GM18867 (cell line): ENCODE data around the gene PDE11A.

Experiments
- ATAC-seq: cut with Tn5 transposase; IDR thresholded peaks from one replicate; pipeline ENCODE4 v1.9.1; 2021; ENCODE audit warnings: mild to moderate bottlenecking, moderate library complexity; ENCODE audit not compliant: unreplicated experiment

PDE11A gene

DNA sequence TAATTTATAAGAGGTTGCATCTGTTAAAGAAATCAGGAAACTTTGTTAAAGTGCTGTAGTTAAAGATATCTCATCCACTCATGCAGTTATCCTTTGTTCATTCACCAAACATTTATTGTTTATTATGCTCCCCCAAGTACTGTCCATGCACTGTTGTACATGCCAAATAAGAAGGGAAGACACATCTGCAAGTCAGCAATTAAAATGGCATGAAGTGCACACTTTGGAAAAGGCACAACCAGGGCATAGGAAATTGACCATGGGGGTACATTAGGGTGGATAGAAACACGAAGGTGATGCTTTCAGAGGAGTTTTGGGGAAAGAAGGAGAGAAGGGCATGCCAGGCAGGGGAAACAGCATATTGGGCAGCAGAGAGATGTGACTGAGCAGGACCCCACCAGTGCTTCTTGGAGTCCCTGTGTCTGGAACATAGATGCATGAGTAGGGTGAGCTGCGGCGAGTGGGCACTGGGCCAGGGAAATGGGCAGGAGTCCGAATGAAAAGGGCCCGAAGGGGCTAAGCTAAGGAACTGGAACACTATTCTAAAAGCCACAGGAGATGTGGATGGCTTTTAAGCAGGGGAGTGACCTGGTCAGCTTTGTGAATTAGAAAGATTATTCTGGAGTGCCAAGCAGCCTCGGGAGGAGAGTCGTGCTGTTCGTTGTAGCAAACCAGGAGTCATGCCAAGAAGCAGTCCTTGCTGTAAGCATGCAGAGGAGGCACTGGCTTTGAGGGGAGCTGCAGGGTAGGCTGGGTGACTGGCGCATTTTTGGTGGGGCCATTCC is 363.7 kb downstream of the PDE11A start:
- ATAC-seq = no peak

DNA sequence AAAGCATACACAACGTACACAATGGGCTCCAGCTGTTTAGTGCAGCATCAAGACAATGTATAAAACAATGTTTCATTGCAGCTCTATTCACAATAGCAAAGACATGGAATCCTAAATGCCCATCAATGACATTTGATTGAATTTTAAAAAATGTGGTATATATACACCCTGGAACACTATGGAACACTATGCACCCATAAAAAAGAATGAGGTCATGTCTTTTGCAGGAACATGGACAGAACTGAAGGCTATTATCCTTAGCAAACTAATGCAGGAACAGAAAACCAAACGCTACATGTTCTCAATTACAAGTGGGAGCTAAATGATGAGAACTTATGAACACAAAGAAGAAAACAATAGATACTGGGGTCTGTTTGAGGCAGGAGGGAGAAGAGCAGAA is 364.5 kb downstream of the PDE11A start:
- no peak for ATAC-seq

DNA sequence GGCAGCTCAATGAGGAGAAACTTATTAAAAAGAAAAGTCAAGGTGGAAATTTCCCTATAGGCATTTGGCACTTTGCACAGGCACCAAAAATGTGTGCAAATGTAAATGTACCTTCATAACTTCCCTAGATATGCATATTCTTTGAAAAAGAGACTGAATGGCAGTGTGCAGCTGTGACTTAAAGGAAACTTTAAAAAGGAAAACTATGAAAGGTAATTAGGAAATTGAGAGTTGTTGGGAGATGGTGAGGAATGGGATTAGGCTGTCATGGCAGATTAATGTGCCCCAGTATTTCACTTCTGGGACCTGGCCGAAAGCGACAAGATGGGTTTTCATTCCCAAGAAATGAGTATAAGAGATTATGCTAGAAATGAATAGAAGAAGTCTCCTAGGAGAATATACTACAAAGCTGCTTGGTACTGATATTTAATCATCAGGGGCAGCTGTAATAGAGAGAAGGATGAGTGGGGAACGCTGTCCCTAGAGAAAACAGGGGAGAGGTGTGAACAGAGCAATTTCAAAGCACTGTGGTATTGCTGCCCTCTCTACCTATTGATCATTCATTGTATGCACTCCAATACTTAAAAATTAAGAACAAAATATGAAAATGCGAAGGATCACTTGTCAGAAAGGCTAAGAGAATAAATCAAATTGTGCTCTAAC is 366.9 kb downstream of the PDE11A start:
- ATAC-seq = no peak

DNA sequence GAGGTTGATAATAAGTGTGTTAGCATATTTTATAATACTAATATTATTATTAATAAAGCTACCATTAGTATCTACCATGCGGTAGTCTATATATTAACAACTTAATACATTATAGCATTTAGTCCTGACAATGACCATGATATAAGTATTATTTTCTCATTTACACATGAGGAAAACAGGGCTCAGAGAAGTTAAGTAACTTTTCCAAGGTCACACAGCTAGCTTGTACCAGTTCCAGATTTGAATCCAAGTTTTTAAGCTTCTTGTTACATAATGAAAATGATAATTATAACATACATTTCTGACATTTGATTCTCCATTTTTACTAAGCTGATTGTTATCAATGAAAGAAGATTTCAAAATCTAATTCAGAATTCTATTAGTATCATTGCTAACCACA is 369.4 kb downstream of the PDE11A start:
- no peak for ATAC-seq

DNA sequence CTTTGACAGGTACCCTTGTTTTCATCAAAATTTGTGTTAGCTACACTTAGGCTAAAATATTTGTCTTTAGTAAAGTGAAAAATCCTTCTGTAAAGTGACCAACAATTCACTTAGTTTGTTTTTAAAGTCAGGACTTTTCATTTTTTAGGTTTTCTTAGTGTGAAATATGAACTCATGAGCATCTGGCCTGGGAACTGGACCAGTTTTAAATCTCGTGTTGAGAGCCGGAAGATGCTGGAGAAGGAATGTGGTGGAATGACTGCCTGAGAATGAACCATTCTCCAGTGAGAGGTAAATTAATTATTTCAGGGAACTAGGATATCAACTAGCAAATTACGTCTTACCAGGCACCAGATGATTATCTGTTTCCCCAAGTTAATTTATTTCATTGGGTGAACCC is 374.3 kb downstream of the PDE11A start:
- no peak for ATAC-seq

DNA sequence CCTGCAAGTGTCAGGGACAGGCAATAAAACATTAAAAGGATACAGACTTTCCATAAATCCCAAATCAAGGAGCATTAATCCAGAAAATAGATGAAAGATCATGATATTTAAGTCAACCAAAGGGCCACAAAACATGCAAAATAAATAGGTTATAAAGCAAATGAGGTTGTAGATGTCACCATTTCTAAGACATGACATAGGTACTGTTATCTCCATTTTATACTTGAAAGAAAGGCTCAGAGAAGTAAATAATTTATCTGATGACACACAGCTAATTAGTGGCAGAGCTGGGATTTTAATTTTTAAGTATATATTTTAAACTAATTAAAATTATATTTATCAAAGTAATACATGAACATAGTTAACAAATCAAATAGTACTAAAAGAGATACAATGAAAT is 378.2 kb downstream of the PDE11A start:
- ATAC-seq = no peak

DNA sequence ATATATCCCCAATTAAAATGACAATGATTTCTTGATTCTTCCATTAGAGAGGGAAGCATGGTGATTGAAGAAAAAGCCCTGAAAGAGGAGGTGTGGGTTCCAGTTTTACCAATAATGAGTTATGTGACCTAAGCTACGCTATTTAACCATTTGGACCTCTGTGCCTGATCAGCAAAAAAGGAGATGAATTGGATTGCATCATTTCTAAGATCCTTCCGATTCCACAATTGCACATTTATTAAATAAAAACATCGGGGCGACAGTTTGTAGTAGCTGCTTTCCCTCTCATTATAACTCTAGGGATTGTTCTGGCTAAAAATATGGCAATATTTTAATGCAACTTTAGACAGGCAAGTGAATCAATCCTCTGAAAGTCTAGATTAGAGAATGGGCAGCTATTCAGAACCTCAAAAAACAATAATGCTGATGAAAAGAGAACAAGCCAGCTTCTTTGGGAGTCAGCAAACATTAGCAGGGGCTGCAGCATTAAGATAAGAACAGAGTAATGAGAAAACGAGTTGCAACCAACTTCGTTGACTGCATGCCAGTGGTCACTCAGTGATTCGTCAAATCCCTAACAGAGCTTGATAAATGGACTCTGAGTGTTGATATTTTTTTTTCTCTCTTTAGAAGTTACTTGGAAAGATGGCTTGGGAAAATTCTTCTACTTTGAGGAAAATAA is 378.8 kb downstream of the PDE11A start:
- no peak for ATAC-seq

DNA sequence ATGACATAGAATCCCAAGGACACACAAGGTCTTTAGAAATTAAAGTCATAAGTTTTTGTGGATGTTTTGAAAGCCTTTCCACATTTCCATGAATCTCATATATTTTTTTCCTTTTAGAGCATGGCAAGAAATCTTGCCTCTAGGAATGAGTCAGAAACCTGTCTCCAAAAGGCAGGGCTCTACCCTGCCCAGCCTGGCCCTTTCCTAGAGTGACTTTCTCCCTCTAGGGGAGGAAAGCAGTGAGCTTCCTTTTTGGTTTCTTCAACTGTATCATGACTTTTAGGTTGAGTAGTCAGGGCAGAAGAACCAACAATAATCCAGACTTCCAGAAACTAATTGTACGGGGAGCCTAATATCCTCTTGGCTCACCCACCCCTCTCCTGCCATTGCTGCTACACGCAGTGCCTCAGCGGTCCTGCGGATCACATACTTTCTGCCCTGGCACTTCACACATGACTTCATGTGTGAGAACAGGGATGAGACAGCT is 379.8 kb downstream of the PDE11A start:
- ATAC-seq = no peak

DNA sequence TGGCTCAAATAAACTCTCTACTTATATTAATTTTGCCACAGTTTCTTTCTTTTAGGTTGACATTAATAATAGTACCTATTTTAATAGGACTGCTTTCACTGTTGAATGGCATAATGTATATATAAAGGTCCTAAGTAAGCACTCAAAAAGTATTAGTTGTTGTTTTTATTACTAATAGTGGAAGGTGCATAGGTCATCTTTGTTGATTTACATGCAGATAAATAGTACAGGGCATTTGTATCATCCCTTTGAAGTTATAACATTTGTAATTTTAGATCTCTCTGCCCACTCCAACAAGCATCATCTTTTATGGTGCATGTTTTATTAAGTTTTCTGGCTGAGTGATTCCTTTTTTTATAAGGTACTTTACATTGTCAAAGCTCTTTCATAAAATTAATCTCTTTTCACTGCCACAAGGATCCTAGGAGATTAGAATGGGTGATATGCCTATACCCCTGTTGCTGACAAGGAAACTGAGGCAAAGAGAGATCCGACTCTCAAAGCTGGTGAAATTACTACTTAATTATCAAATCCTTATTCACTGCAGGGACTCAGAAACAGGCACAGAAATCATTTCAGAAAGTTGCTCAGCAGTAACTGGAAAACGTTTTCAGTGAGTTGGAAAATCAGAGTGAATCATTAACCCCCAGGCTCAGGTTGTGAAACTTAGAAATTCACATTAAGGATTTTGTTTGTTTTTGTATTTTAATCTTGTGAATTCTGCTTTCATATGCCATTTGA is 380.4 kb downstream of the PDE11A start:
- ATAC-seq = no peak

DNA sequence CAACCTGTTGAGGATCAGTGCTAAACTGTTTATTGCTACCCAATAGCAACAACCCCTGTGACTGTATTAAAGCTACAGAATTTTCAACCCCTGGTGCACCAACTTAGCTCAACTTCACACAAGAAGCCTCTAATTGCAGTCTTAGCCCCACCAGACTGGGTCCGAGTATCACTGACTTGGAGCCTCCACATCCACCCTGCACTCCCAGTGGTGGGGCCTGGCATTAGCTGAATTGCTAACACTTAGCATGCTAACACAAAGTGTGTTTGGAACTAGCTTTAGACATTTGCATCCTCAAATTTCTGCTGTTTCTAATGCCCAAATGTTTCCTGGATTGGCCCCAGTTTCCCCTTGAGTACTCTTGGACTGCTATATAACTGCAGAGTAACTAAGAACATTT is 381.4 kb downstream of the PDE11A start:
- no peak for ATAC-seq

DNA sequence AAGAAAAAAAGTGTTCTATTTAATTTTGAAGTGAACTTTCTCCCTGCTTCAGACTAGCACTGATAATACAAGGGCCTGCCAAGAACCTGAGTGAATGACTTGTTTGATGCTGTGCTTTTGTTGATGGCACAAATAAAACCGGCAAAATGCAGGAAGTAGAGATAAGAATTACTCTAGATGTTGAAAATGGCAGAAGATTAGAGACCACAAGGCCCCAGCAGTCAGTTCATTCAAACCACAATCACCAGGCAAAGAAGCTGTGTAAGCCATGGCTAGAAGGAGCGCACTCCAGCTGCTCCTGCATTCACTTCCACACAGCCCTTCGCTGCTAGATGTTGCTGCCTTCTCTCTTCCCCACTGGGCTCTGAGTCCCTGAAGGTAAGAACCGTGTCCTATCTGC is 383.0 kb downstream of the PDE11A start:
- ATAC-seq = no peak

DNA sequence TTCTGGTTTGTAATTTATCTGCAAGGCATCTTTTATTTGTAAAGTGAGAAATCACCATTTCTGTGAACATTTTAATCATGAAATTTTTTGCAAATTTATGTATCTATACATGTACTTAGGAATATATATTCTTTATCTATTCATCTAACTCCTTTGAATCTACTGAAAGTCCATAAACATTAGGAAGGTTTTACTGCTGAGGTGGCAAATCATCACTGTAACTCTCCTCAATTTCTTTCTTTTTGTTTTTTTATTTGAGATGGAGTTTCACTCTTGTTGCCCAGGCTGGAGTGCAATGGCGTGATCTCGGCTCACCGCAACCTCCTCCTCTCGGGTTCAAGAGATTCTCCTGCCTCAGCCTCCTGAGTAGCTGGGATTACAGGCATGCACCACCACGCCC is 383.7 kb downstream of the PDE11A start:
- no peak for ATAC-seq

DNA sequence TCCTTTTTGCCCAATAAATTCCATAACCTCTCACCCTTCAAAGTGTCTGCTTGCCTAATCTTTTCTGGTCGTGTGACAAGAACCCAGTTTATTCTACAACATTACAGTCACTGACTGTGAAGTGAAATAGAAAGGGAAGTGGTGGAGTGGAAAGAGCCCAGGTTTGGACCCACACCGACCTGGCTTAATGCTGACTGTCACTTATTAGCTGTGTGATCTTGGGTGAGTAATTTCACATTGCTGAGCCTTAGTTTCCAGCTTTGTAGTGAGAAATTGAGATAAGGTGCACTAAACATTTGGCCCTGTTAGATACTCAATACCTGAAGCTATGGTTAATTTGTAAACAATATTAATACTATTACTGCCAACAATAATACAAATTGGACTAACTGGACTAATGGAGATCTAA is 388.9 kb downstream of the PDE11A start:
- no peak for ATAC-seq

DNA sequence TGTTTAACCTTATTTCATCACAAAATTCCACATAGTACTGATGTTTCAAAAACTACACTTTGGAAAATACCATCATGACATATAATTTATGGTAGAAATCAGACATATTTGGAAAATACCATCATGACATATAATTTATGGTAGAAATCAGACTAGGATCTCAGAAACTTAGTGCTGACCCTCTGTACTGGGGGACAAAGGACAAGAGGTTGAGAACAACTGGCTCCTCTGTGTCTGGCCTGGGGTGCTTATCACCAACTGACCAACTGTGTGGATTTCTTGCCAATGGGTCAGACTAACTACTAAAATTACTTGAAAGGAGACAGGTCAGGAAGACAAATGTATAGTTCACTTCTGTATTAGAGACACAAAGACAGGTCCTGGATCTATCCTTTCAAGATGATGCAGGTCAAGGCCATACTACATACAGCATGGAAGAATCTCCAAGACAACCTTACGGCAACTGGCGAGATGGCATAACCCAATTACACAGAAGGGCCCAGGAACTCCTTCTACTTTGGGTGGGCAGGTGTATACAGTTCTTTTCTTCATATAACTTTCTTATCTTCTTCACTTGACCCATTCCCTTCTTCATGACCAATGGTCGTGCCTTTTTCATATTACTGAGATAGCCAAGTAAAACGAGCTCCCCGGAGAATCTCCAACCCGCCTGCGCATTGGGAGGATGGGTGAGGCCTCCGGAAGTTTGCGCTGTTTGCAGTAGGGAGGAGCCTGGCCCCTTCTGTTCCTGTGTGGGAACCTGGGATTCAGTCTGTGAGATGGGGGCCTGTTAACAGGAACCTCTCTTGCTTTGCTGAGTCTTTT is 389.5 kb downstream of the PDE11A start:
- no peak for ATAC-seq

DNA sequence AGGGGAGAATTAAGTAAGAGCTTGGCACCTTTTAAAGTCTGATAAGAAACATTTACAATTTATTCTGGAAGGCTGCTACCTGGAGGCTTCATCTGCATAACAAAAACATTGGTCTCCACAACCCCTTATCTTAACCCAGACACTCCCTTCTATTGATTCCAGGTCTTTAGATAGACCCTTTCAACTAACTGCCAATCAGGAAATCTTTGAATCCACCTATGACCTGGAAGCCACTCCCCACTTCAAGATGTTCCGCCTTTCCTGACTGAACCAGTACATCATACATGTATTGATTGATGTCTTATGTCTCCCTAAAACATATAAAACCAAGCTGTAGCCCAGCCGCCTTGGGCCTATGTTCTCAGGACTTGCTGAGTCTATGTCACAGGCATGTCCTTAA is 390.6 kb downstream of the PDE11A start:
- ATAC-seq = no peak

DNA sequence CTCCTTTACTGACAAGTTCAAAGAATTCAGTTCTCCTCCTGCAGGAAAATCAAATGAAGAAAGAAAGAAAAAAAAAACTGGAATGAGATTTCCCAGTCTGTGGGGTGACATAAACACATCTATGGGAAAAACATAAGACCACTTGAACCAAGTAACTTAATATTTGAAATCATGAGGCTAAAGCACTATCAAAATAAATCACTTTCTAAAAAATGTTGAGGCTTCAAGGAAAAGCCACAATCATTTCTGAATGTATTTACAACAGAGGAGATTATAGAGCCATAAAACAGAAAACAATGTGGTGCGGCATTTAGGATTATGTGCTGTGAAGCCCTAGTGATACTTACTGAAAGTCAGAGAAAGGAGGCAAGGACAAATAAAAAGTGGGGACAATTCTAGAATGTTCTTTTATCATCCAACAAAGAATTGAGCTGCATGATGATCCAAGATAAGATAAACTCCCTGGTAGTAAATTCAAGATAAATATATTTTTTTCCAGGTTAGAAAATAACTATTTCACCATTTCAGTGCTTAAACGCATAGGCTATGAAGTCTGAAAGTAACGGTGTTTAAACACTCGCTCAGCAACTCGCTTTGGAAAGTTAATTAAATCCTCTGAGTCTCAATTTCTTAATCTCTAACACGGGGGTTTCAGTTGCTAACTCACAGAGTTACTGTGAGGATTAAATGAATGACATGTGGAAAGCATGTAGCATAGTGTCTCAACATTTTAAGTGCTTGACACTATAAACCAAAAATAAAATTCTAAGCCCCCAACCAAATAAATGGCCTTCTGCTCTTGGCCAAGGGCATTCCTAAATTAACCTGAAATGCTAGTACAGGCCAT is 391.5 kb downstream of the PDE11A start:
- no peak for ATAC-seq

DNA sequence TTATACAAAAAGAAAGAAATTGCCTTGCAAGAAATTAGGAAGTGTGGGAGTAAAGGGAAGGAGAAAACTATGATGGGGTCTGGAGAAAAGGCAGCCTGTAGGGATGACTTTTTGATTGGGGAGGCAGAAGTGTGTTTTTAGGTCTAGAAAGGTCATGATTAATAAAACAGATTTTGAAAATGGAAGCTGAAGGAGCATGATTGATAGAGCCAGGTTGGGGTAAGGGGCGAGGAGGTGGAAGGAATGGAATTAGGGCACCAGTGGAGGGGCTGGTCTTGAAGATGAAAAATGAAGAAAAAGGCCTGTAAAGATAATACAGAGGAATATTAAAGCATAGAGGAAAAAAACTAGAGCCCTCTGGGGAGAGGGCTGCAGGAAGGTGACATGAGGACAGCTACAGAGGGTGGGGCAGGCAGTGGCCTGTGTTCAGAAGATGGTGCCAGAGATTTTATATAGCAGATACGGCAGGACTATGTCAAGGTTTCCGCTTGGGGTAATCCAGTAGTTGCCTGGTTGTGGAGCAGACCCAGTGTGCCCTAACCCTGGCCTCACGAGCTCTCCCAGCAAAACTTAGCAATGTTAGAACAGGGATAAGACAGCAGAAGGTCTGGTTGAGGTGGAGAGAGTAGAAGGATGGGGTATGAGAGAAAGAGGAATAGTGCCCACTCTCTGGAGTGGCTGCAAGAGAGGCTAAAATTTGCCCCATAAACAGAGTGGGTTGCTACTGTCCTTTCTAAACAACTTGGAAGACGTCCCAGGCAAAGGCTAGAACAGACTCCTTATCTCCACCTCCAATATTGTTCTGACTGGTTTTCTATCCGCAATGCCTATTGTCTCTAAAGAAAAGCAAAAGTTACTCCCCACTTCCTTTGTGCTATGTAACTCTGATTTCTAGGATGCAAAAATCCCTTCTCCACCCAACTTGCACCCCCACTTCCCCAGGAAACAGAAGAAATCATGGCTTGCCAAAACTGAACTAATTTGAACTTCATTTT is 392.7 kb downstream of the PDE11A start:
- no peak for ATAC-seq

DNA sequence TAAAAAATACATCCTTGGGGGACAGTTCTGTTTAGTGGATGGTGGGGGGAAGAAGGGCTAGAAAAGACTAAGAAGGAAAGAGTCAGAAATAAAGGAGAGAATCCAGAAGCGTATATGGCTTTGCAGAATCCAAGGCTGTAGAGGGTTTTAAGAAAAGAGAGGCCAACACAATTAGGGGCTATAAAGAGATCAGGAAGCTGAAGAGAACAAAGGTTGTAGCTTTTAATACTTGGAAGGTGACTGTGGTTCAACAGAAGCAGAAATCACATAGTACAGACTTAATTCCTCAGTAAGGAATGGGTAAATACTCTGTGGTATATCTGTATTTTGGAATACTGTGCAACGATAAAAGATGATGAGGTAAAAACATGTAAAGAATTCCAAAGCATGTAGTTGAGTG is 393.6 kb downstream of the PDE11A start:
- no peak for ATAC-seq
